SK-N-DZ (cell line): Measurements from ENCODE around the gene PEAR1.

Experiments
- DNase-seq: peaks from one replicate; pipeline ENCODE4 v3.0.0-alpha.2; 2015; ENCODE audit warnings: low spot score
- small RNA-seq, 2 experiments: library from RNA; depleted of rRNA; stranded (forward); fragments of <200 nt; gene quantifications; one replicate each; pipeline ENCODE3, GENCODE V24; 2014

The PEAR1 gene

DNA sequence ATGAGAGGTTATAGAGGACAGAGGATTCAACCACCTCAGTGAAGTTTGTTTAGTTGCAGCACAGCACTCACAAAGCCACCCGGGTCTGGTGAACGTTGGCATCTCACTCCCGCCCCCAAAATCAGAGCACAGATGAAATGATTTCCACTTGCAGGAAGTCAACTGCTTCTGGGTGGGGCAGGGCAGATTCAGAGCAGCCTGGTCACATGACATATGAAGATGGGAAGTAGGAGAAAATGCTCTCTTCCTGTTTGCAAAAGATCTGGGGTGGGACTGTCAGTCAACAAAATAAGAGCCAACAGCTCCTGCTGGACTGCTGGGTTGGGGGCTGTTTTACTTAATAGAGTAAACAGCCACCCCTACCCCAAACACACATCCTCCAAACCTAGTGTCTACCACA is 70.1 kb downstream of the PEAR1 start:
- no peak for DNase-seq

DNA sequence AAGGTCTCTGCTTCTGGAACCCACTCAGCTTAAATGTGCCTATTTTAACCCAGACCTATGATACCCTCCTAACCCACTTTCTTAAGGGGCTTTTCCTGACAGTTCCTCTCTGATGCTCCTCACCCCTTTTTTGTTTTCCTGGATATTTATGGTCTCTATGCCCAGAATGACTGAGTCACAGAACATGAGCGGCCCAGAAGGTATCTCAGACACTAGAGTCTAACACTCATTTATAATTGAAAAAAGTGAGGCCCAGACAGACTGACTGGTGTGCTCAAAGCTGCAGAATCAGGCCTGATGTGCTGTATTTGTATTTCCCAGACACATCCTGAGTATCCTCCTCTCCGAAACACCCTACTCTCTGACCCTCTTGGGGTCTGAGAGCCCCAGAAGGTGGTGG is 70.9 kb downstream of the PEAR1 start:
- no peak for DNase-seq

Small RNAs within 50 kb of the gene (small RNA-seq; reads per million reads assigned to genes)
- gene MIR765 = 0 to 0.03 reads per million in 2 experiments
